HepG2 (cell line): ENCODE measurements around the gene PDE4D. TPM values are rescaled to one million over a fixed set of nuclear protein-coding genes. Genes with fewer than 3 reads are reported as not detected.

Experiments used
- BHLHE40 ChIP-seq: IDR thresholded peaks from 2 replicates; pipeline ENCODE4 v1.6.1; 2011; ENCODE audit warnings: low read length, improper control_type of control experiment
- CREM ChIP-seq, 2 experiments: sonication (generic) in 1 of 2; formaldehyde crosslinking in 1 of 2; IDR thresholded peaks; 2 replicates each; pipeline versions ENCODE4 v1.4.0 to v1.6.1; 2016 to 2020; ENCODE audit warnings: antibody characterized with exemption in 1 of 2, mild to moderate bottlenecking in 1 of 2, missing genetic modification reagents in 1 of 2
- GABPB1 ChIP-seq: IDR thresholded peaks from 2 replicates; pipeline ENCODE4 v1.6.1; 2016; ENCODE audit warnings: mild to moderate bottlenecking, missing genetic modification reagents, moderate library complexity, missing compliant biosample characterization
- KMT2B ChIP-seq: IDR thresholded peaks from 2 replicates; pipeline ENCODE4 v1.6.1; 2016; ENCODE audit warnings: missing genetic modification reagents, missing compliant biosample characterization
- LCORL ChIP-seq, 2 experiments: fragments of 450-650 bp in 1 of 2; sonication (generic) in 1 of 2; formaldehyde crosslinking in 1 of 2; IDR thresholded peaks; 2 replicates each; pipeline versions ENCODE4 v1.5.0 to v1.6.1; 2017 to 2020; ENCODE audit warnings: antibody characterized with exemption in 1 of 2, missing genetic modification reagents in 1 of 2
- MLLT10 ChIP-seq: sonication (generic); formaldehyde crosslinking; IDR thresholded peaks from 2 replicates; pipeline ENCODE4 v1.4.0; 2020; ENCODE audit warnings: missing genetic modification reagents
- NCOR1 ChIP-seq: fragments of 200-600 bp; sonication (generic); IDR thresholded peaks from 2 replicates; pipeline ENCODE4 v1.7.0; 2017; ENCODE audit warnings: antibody characterized with exemption, low read length, borderline replicate concordance
- SALL1 ChIP-seq: sonication (generic); formaldehyde crosslinking; IDR thresholded peaks from 2 replicates; pipeline ENCODE4 v1.8.0; 2022; ENCODE audit warnings: mild to moderate bottlenecking, missing genetic modification reagents
- SCMH1 ChIP-seq: sonication (generic); formaldehyde crosslinking; IDR thresholded peaks from 2 replicates; pipeline ENCODE4 v1.9.0; 2021; ENCODE audit warnings: missing genetic modification reagents, mild to moderate bottlenecking, borderline replicate concordance
- SMAD3 ChIP-seq: sonication (generic); formaldehyde crosslinking; IDR thresholded peaks from 2 replicates; pipeline ENCODE4 v1.4.0; 2020; ENCODE audit warnings: missing genetic modification reagents
- TBX2 ChIP-seq: sonication (generic); formaldehyde crosslinking; IDR thresholded peaks from 2 replicates; pipeline ENCODE4 v1.5.0; 2020; ENCODE audit warnings: missing genetic modification reagents, mild to moderate bottlenecking, borderline replicate concordance
- ZNF224 ChIP-seq: sonication (generic); formaldehyde crosslinking; IDR thresholded peaks from 2 replicates; pipeline ENCODE4 v1.5.0; 2020; ENCODE audit warnings: mild to moderate bottlenecking, missing genetic modification reagents
- ZNF281 ChIP-seq: sonication (generic); formaldehyde crosslinking; IDR thresholded peaks from 2 replicates; pipeline ENCODE4 v1.4.0; 2020; ENCODE audit warnings: missing genetic modification reagents, borderline replicate concordance
- ZNF292 ChIP-seq: sonication (generic); formaldehyde crosslinking; IDR thresholded peaks from 2 replicates; pipeline ENCODE4 v1.8.1; 2022; ENCODE audit warnings: mild to moderate bottlenecking, low read depth, missing genetic modification reagents, borderline replicate concordance
- ZNF710 ChIP-seq: sonication (generic); formaldehyde crosslinking; IDR thresholded peaks from 2 replicates; pipeline ENCODE4 v1.5.0; 2020; ENCODE audit warnings: mild to moderate bottlenecking, missing genetic modification reagents, borderline replicate concordance
- ZNF788 ChIP-seq: sonication (generic); formaldehyde crosslinking; IDR thresholded peaks from 2 replicates; pipeline ENCODE4 v1.5.0; 2020; ENCODE audit warnings: mild to moderate bottlenecking, missing genetic modification reagents, borderline replicate concordance
- ZNF839 ChIP-seq: sonication (generic); formaldehyde crosslinking; IDR thresholded peaks from 2 replicates; pipeline ENCODE4 v1.4.0; 2020; ENCODE audit warnings: missing genetic modification reagents, mild to moderate bottlenecking, borderline replicate concordance
- polyA plus RNA-seq, 8 experiments: library from polyadenylated mRNA; depleted of rRNA in 3 of 8; stranded (reverse) in 7 of 8; unstranded in 1 of 8; fragments of >200 nt; fragmentation: Illumina TruSeq in 4 of 8; extraction: Trizol in 4 of 8; gene quantifications; 2 replicates each; pipeline versions ENCODE4 v1.2.1 to v1.2.3, GENCODE V29; 2011 to 2016; ENCODE audit warnings: low read depth in 4 of 8, missing spikeins in 1 of 8, mixed read lengths in 1 of 8; ENCODE audit not compliant: insufficient read depth in 1 of 8
- total RNA-seq, 5 experiments: library from RNA; depleted of rRNA; stranded (reverse); fragments of >200 nt; fragmentation: Illumina TruSeq; extraction: Trizol; gene quantifications; 2 replicates each; pipeline ENCODE4 v1.2.3, GENCODE V29; 2016; ENCODE audit warnings: low read depth in 1 of 5
- TF ChIP-seq, protein P1 (sequence below): IDR thresholded peaks from 2 replicates; pipeline ENCODE4 v1.4.0; 2020; ENCODE audit warnings: mild to moderate bottlenecking, missing genetic modification reagents

The PDE4D gene
- total and polyA plus RNA-seq, 2 of the 13 experiments (the other 11 are each of a cell fraction or from before 2014, with no cell fraction given) = 7.0 to 12.2 TPM

DNA sequence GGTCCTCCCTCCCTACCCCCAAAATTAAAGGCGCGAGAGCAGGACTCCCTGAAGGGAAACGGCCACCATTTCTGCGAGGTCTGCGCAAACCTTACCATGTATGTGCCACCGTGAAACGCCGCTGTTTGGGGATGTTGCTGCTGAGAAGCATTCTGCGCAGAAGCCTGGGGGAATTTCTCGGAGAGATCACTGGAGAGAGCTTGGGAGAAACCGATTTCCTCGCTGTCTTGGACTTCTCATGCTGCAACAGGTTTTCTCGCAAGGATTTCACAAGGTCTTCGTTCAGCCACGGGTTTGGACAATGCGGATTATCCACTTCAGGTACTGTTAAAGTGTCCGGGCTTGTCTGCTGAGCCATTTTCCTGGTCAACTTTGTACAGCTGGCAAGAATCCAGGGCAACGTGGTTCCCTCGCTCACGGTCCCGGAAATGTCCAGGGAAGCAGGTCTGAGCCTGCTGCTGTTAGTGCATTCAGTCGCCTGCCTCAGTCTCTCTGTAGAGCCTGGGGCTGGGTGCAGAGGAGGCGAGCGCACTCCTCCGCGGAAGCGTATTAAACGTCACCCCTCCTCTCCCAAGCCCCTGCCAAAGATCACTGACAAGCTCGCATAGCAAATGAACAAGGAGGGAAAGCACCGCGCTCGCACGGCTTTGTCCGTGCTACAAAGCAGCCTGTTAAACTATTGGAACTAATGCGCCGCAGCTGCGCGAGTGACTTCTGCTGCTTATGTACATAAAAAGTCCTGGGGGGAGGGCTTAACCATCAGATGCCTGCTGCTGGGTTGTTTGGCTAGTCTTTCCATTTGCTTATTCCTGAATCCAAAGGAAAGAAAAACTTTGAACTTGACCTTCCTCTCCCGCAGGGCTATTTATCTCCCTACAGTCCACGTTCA, 125.1 kb downstream of the PDE4D start (continued):
- peak; percentile 43; the same call in 1 of the 2 replicates for TF ChIP-seq SALL1 (CRISPR knock-in tag)
- peak; percentile 67 for TF ChIP-seq KMT2B (CRISPR knock-in tag)
- TF ChIP-seq NCOR1 = peak; percentile 21; the same call in 1 of the 2 replicates
- no peak for TF ChIP-seq SMAD3 (CRISPR knock-in tag)
- no peak for TF ChIP-seq ZNF710 (CRISPR knock-in tag)
- TF ChIP-seq TBX2 (CRISPR knock-in tag) = peak; percentile 45; the same call in 1 of the 2 replicates
- peak; percentile 58; the same call in 1 of the 2 replicates for TF ChIP-seq ZNF281 (CRISPR knock-in tag)
- peak; percentile 87; the same call in 1 of the 2 replicates for TF ChIP-seq ZNF292 (CRISPR knock-in tag)
- no peak for TF ChIP-seq LCORL (IDR thresholded peaks at IDR 0.05)
- no peak for TF ChIP-seq LCORL (CRISPR knock-in tag; IDR thresholded peaks at IDR 0.05)
- peak; percentile 21; the same call in 1 of the 2 replicates for TF ChIP-seq CREM (IDR thresholded peaks at IDR 0.05)
- TF ChIP-seq CREM (CRISPR knock-in tag; IDR thresholded peaks at IDR 0.05) = no peak
- TF ChIP-seq SCMH1 (CRISPR knock-in tag) = no peak
- TF ChIP-seq ZNF224 (CRISPR knock-in tag) = no peak
- no peak for TF ChIP-seq ZNF788 (CRISPR knock-in tag)
- peak; percentile 34; the same call in 1 of the 2 replicates for TF ChIP-seq GABPB1
- TF ChIP-seq, protein P1, sequence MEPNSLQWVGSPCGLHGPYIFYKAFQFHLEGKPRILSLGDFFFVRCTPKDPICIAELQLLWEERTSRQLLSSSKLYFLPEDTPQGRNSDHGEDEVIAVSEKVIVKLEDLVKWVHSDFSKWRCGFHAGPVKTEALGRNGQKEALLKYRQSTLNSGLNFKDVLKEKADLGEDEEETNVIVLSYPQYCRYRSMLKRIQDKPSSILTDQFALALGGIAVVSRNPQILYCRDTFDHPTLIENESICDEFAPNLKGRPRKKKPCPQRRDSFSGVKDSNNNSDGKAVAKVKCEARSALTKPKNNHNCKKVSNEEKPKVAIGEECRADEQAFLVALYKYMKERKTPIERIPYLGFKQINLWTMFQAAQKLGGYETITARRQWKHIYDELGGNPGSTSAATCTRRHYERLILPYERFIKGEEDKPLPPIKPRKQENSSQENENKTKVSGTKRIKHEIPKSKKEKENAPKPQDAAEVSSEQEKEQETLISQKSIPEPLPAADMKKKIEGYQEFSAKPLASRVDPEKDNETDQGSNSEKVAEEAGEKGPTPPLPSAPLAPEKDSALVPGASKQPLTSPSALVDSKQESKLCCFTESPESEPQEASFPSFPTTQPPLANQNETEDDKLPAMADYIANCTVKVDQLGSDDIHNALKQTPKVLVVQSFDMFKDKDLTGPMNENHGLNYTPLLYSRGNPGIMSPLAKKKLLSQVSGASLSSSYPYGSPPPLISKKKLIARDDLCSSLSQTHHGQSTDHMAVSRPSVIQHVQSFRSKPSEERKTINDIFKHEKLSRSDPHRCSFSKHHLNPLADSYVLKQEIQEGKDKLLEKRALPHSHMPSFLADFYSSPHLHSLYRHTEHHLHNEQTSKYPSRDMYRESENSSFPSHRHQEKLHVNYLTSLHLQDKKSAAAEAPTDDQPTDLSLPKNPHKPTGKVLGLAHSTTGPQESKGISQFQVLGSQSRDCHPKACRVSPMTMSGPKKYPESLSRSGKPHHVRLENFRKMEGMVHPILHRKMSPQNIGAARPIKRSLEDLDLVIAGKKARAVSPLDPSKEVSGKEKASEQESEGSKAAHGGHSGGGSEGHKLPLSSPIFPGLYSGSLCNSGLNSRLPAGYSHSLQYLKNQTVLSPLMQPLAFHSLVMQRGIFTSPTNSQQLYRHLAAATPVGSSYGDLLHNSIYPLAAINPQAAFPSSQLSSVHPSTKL (CRISPR knock-in tag) = peak; percentile 55; the same call in 1 of the 2 replicates
- TF ChIP-seq ZNF839 (CRISPR knock-in tag) = no peak
- no peak for TF ChIP-seq MLLT10 (CRISPR knock-in tag)
- TF ChIP-seq BHLHE40 = 0 out of 2 replicates have a peak, but pooled peaks have one; percentile 24
- TF ChIP-seq, all 625 proteins: peak for 30
